CD8-positive, alpha-beta memory T cell (primary cell): ENCODE measurements around the gene TMA7. TPM values are rescaled to one million over a fixed set of nuclear protein-coding genes. Genes with fewer than 3 reads are reported as not detected.

ENCODE experiments used
- CTCF ChIA-PET: fragments of 350-600 bp; sonication (Branson Sonifier 250); formaldehyde crosslinking; loops from one replicate; lab custom pipeline; 2021; ENCODE audit warnings: antibody characterized with exemption; lab: Charles Lee
- POLR2A ChIA-PET: fragments of 350-600 bp; sonication (Branson Sonifier 250); formaldehyde crosslinking; loops from one replicate; lab custom pipeline; 2021; ENCODE audit warnings: antibody characterized with exemption; lab: Charles Lee
- DNase-seq, 5 donors: peaks; one replicate each; pipeline versions ENCODE4 v3.0.0 to v3.0.0-alpha.2; 2020 to 2022; ENCODE audit warnings: mixed read lengths in 1 of 5
- H3K27ac ChIP-seq: one replicate; pipeline ENCODE4 v1.7.0; 2013; ENCODE audit warnings: low read depth, mild to moderate bottlenecking, low read length, moderate library complexity
- H3K27me3 ChIP-seq: 2 replicates; pipeline ENCODE4 v1.7.0; 2013; ENCODE audit warnings: low read length, mild to moderate bottlenecking; ENCODE audit not compliant: insufficient read depth, poor library complexity, severe bottlenecking
- H3K36me3 ChIP-seq: 2 replicates; pipeline ENCODE4 v1.7.0; 2013; ENCODE audit warnings: mild to moderate bottlenecking, low read length, moderate library complexity; ENCODE audit not compliant: insufficient read depth
- H3K4me1 ChIP-seq: 2 replicates; pipeline ENCODE4 v1.7.0; 2013; ENCODE audit warnings: mild to moderate bottlenecking, low read length, moderate library complexity; ENCODE audit not compliant: insufficient read depth
- H3K4me3 ChIP-seq: 2 replicates; pipeline ENCODE4 v1.7.0; 2013; ENCODE audit warnings: mild to moderate bottlenecking, low read length
- H3K9me3 ChIP-seq: 2 replicates; pipeline ENCODE4 v1.7.0; 2013; ENCODE audit warnings: mild to moderate bottlenecking, low read length
- H3K27ac Mint-ChIP-seq, 8 donors: one replicate each; pipeline ENCODE4 v1.8.0; 2020 to 2021; ENCODE audit warnings: mixed read lengths in 8 of 8, mild to moderate bottlenecking in 6 of 8, inconsistent platforms in 3 of 8, moderate library complexity in 3 of 8
- H3K27me3 Mint-ChIP-seq, 2 donors: one replicate each; pipeline ENCODE4 v1.8.0; 2020 to 2021; ENCODE audit warnings: mixed read lengths in 2 of 2, mild to moderate bottlenecking in 1 of 2, moderate library complexity in 1 of 2
- H3K36me3 Mint-ChIP-seq, 3 donors: one replicate each; pipeline ENCODE4 v1.8.0; 2020 to 2021; ENCODE audit warnings: mixed read lengths in 3 of 3, inconsistent platforms in 1 of 3, mild to moderate bottlenecking in 1 of 3
- H3K4me1 Mint-ChIP-seq, 3 donors: one replicate each; pipeline ENCODE4 v1.8.0; 2020 to 2021; ENCODE audit warnings: mixed read lengths in 3 of 3, inconsistent platforms in 1 of 3, mild to moderate bottlenecking in 1 of 3
- H3K4me3 Mint-ChIP-seq, 7 donors: one replicate each; pipeline ENCODE4 v1.8.0; 2020 to 2021; ENCODE audit warnings: mixed read lengths in 7 of 7, mild to moderate bottlenecking in 6 of 7, moderate library complexity in 4 of 7, inconsistent platforms in 2 of 7
- H3K9me3 Mint-ChIP-seq, 5 donors: one replicate each; pipeline ENCODE4 v1.8.0; 2020 to 2022; ENCODE audit warnings: mixed read lengths in 5 of 5, mild to moderate bottlenecking in 3 of 5, moderate library complexity in 2 of 5, inconsistent platforms in 1 of 5
- polyA plus RNA-seq: library from polyadenylated mRNA; unstranded; fragments of 300-500 nt; fragmentation: Illumina TruSeq; gene quantifications from one replicate; pipeline ENCODE4 v1.2.3, GENCODE V29; 2021
- total RNA-seq, 2 experiments: library from RNA; stranded (reverse); gene quantifications; one replicate each; pipeline ENCODE4 v1.2.3, GENCODE V29; 2021

The TMA7 gene
- total and polyA plus RNA-seq, 3 experiments from 2014 or later, result 420 to 826 (median 494) TPM

- H3K9me3 Mint-ChIP-seq, result no peaks in the 10 kb centered on the region
- no peak overlapping the region for H3K4me3 Mint-ChIP-seq
- Histone ChIP-seq H3K27me3 (no peaks in the 10 kb centered on the region), H3K4me3 (no peak overlapping the region), H3K9me3 (no peaks in the 10 kb centered on the region), H3K36me3 (no peaks in the 10 kb centered on the region), H3K4me1 (no peaks in the 10 kb centered on the region), H3K27ac (no peak overlapping the region)
- peaks cover 0 to 1% (median 0%) of the 10 kb centered on the region in 3 donors for H3K36me3 Mint-ChIP-seq
- peak in 1 of 5 donors; percentile 9 for DNase-seq
- no peaks in the 10 kb centered on the region for H3K4me1 Mint-ChIP-seq
- ChIA-PET CTCF (interaction anchor here (2.7 to 2.8 kb wide), 2 partner anchors 10 to 25 kb away, joined by 11 to 14 read pairs; no protein-coding TSS in a partner anchor), POLR2A (interaction anchor here (0.5 kb wide), 1 partner anchor 66 kb away, joined by 3 read pairs; no protein-coding TSS in a partner anchor)
- H3K27me3 Mint-ChIP-seq, result peaks cover 0 to 2% of the 10 kb centered on the region in 2 donors
- peak overlapping the region in 1 of 8 donors; percentile 79 for H3K27ac Mint-ChIP-seq
Observed at GRCh38 chr3:48411041-48411588, 28.9 kb upstream of the TMA7 start.

- no peak overlapping the region for H3K4me3 ChIP-seq
- H3K36me3 Mint-ChIP-seq, result peaks cover 0 to 1% (median 0%) of the 10 kb centered on the region in 3 donors
- CTCF ChIA-PET, result interaction anchor here (0.9 to 2.8 kb wide), 3 partner anchors 11 to 24 kb away, joined by 3 to 14 read pairs (median 11); no protein-coding TSS in a partner anchor
- no peaks in the 10 kb centered on the region for H3K4me1 Mint-ChIP-seq
- POLR2A ChIA-PET, result interaction anchor here (0.5 kb wide), 1 partner anchor 65 kb away, joined by 3 read pairs; no protein-coding TSS in a partner anchor
- H3K9me3 ChIP-seq, result no peaks in the 10 kb centered on the region
- H3K27me3 Mint-ChIP-seq, result peaks cover 0 to 2% of the 10 kb centered on the region in 2 donors
- H3K36me3 ChIP-seq, result no peaks in the 10 kb centered on the region
- H3K27ac Mint-ChIP-seq, result no peak overlapping the region
- no peaks in the 10 kb centered on the region for H3K9me3 Mint-ChIP-seq
- H3K27me3 ChIP-seq, result no peaks in the 10 kb centered on the region
- no peak overlapping the region for H3K27ac ChIP-seq
- DNase-seq, result peak in 1 of 5 donors; percentile 38
- H3K4me1 ChIP-seq, result no peaks in the 10 kb centered on the region
- H3K4me3 Mint-ChIP-seq, result no peak overlapping the region
Observed at GRCh38 chr3:48411606-48412374, 28.3 kb upstream of the TMA7 start.

- no peak overlapping the region for H3K4me3 Mint-ChIP-seq
Observed at GRCh38 chr3:48412375-48413001, 27.6 kb upstream of the TMA7 start.

GRCh38 chr3:48413086-48413485 is 27.0 kb upstream of the TMA7 start:
- no peaks in the 10 kb centered on the region for H3K4me1 ChIP-seq
- H3K27ac Mint-ChIP-seq, result no peak overlapping the region
- H3K36me3 Mint-ChIP-seq, result peaks cover 0 to 1% (median 0%) of the 10 kb centered on the region in 3 donors
- no peak overlapping the region for H3K4me3 ChIP-seq
- H3K27me3 ChIP-seq, result no peaks in the 10 kb centered on the region
- no peaks in the 10 kb centered on the region for H3K4me1 Mint-ChIP-seq
- no peaks in the 10 kb centered on the region for H3K9me3 Mint-ChIP-seq
- no peak for DNase-seq
- H3K4me3 Mint-ChIP-seq, result no peak overlapping the region
- CTCF ChIA-PET, result interaction anchor here (0.8 to 2.2 kb wide), 3 partner anchors 23 to 95 kb away, joined by 4 to 6 read pairs (median 6); no protein-coding TSS in a partner anchor
- no peak overlapping the region for H3K27ac ChIP-seq
- POLR2A ChIA-PET, result no interaction called here
- H3K27me3 Mint-ChIP-seq, result peaks cover 0 to 2% of the 10 kb centered on the region in 2 donors
- no peaks in the 10 kb centered on the region for H3K36me3 ChIP-seq
- no peaks in the 10 kb centered on the region for H3K9me3 ChIP-seq

More at GRCh38 chr3:48412375-48413001, 27.6 kb upstream of the TMA7 start:
- H3K27me3 Mint-ChIP-seq, result peaks cover 0 to 2% of the 10 kb centered on the region in 2 donors
- no peaks in the 10 kb centered on the region for H3K4me1 Mint-ChIP-seq
- no peaks in the 10 kb centered on the region for H3K9me3 ChIP-seq
- H3K36me3 ChIP-seq, result no peaks in the 10 kb centered on the region
- no peak overlapping the region for H3K27ac ChIP-seq
- no peak overlapping the region for H3K4me3 ChIP-seq
- peak in 1 of 5 donors; percentile 38 for DNase-seq
- peak overlapping the region in 1 of 8 donors; percentile 76 for H3K27ac Mint-ChIP-seq
- ChIA-PET POLR2A (no interaction called here), CTCF (interaction anchor here (0.8 to 2.8 kb wide), 4 partner anchors 12 to 38 kb away, joined by 3 to 14 read pairs (median 8); no protein-coding TSS in a partner anchor)
- no peaks in the 10 kb centered on the region for H3K27me3 ChIP-seq
- no peaks in the 10 kb centered on the region for H3K9me3 Mint-ChIP-seq
- H3K36me3 Mint-ChIP-seq, result peaks cover 0 to 1% (median 0%) of the 10 kb centered on the region in 3 donors
- no peaks in the 10 kb centered on the region for H3K4me1 ChIP-seq

- peaks cover 0 to 1% (median 0%) of the 10 kb centered on the region in 3 donors for H3K36me3 Mint-ChIP-seq
- CTCF ChIA-PET, result interaction anchor here (0.9 to 2.2 kb wide), 3 partner anchors 9 to 94 kb away, joined by 3 to 6 read pairs (median 6); no protein-coding TSS in a partner anchor
- POLR2A ChIA-PET, result no interaction called here
Observed at GRCh38 chr3:48413611-48414010, 26.4 kb upstream of the TMA7 start.

GRCh38 chr3:48414376-48415250 is 25.4 kb upstream of the TMA7 start:
- no peaks in the 10 kb centered on the region for H3K9me3 Mint-ChIP-seq
- Histone ChIP-seq H3K27me3 (no peaks in the 10 kb centered on the region), H3K9me3 (no peaks in the 10 kb centered on the region), H3K4me1 (no peaks in the 10 kb centered on the region), H3K4me3 (no peak overlapping the region), H3K36me3 (no peaks in the 10 kb centered on the region), H3K27ac (no peak overlapping the region)
- CTCF ChIA-PET, result interaction anchor here (0.9 to 2.2 kb wide), 3 partner anchors 10 to 93 kb away, joined by 3 to 6 read pairs (median 6); no protein-coding TSS in a partner anchor
- H3K4me1 Mint-ChIP-seq, result no peaks in the 10 kb centered on the region
- no peak overlapping the region for H3K4me3 Mint-ChIP-seq
- DNase-seq, result no peak
- POLR2A ChIA-PET, result no interaction called here
- H3K27me3 Mint-ChIP-seq, result peaks cover 0 to 2% of the 10 kb centered on the region in 2 donors
- peaks cover 0 to 1% (median 0%) of the 10 kb centered on the region in 3 donors for H3K36me3 Mint-ChIP-seq
- H3K27ac Mint-ChIP-seq, result no peak overlapping the region

More at GRCh38 chr3:48413611-48414010, 26.4 kb upstream of the TMA7 start:
- Histone ChIP-seq H3K27ac (no peak overlapping the region), H3K4me3 (no peak overlapping the region), H3K27me3 (no peaks in the 10 kb centered on the region), H3K36me3 (no peaks in the 10 kb centered on the region), H3K4me1 (no peaks in the 10 kb centered on the region), H3K9me3 (no peaks in the 10 kb centered on the region)
- H3K4me1 Mint-ChIP-seq, result no peaks in the 10 kb centered on the region
- H3K4me3 Mint-ChIP-seq, result no peak overlapping the region
- no peaks in the 10 kb centered on the region for H3K9me3 Mint-ChIP-seq
- DNase-seq, result no peak
- no peak overlapping the region for H3K27ac Mint-ChIP-seq
- H3K27me3 Mint-ChIP-seq, result peaks cover 0 to 2% of the 10 kb centered on the region in 2 donors
